Measurements from ENCODE around the gene TOM1L2. TPM values are rescaled to one million over a fixed set of nuclear protein-coding genes. Genes with fewer than 3 reads are reported as not detected.
"Not testable (repeated sequence)": the region's sequence is repeated elsewhere in the genome, so short reads cannot be mapped to it uniquely, and the experiment has no call there.

Gene TOM1L2
- total RNA-seq, 1 donor from 2014 or later = 261 TPM

GRCh38 chr17:17952691-17953090 lies 19.5 kb downstream of the TOM1L2 start:
- no peak for DNase-seq (ENCODE audit: low spot score)
- intact Hi-C loops (cut with DNase I) = no loop called here

GRCh38 chr17:17951524-17951923 lies 20.7 kb downstream of the TOM1L2 start:
- no peak for DNase-seq (ENCODE audit: low spot score)
- intact Hi-C loops (cut with DNase I) = no loop called here

- intact Hi-C loops (cut with DNase I) = no loop called here
Measured at GRCh38 chr17:17950806-17951205, 21.4 kb downstream of the TOM1L2 start.

GRCh38 chr17:17950347-17950746 lies 21.9 kb downstream of the TOM1L2 start:
- intact Hi-C loops (cut with DNase I) = no loop called here
- DNase-seq (ENCODE audit: low spot score) = no peak

More at GRCh38 chr17:17950806-17951205, 21.4 kb downstream of the TOM1L2 start:
- no peak for DNase-seq (ENCODE audit: low spot score)

- no peak for DNase-seq (ENCODE audit: low spot score)
- intact Hi-C loops (cut with DNase I) = no loop called here
Measured at GRCh38 chr17:17947966-17948365, 24.2 kb downstream of the TOM1L2 start.

GRCh38 chr17:17947309-17947708 lies 24.9 kb downstream of the TOM1L2 start:
- intact Hi-C loops (cut with DNase I) = no loop called here
- no peak for DNase-seq (ENCODE audit: low spot score)

- intact Hi-C loops (cut with DNase I) = no loop called here
- no peak for DNase-seq (ENCODE audit: low spot score)
Measured at GRCh38 chr17:17946093-17946492, 26.1 kb downstream of the TOM1L2 start.

- intact Hi-C loops (cut with DNase I) = no loop called here
Measured at GRCh38 chr17:17944743-17945142, 27.5 kb downstream of the TOM1L2 start.

GRCh38 chr17:17944242-17944641 lies 28.0 kb downstream of the TOM1L2 start:
- intact Hi-C loops (cut with DNase I) = no loop called here

More at GRCh38 chr17:17944743-17945142, 27.5 kb downstream of the TOM1L2 start:
- no peak for DNase-seq (ENCODE audit: low spot score)

GRCh38 chr17:17943281-17943984 lies 28.8 kb downstream of the TOM1L2 start:
- DNase-seq (ENCODE audit: low spot score) = no peak
- intact Hi-C loops (cut with DNase I) = no loop called here

More at GRCh38 chr17:17944242-17944641, 28.0 kb downstream of the TOM1L2 start:
- no peak for DNase-seq (ENCODE audit: low spot score)

GRCh38 chr17:17942846-17943245 lies 29.4 kb downstream of the TOM1L2 start:
- intact Hi-C loops (cut with DNase I) = no loop called here

GRCh38 chr17:17941015-17941414 lies 31.2 kb downstream of the TOM1L2 start:
- no peak for DNase-seq (ENCODE audit: low spot score)
- intact Hi-C loops (cut with DNase I) = no loop called here

More at GRCh38 chr17:17942846-17943245, 29.4 kb downstream of the TOM1L2 start:
- DNase-seq (ENCODE audit: low spot score) = no peak

GRCh38 chr17:17940441-17940911 lies 31.7 kb downstream of the TOM1L2 start:
- intact Hi-C loops (cut with DNase I) = no loop called here
- no peak for DNase-seq (ENCODE audit: low spot score)

GRCh38 chr17:17939941-17940340 lies 32.3 kb downstream of the TOM1L2 start:
- intact Hi-C loops (cut with DNase I); DNase-seq (ENCODE audit: low spot score): not testable (repeated sequence)

- intact Hi-C loops (cut with DNase I) = no loop called here
- no peak for DNase-seq (ENCODE audit: low spot score)
Measured at GRCh38 chr17:17938388-17939107, 33.7 kb downstream of the TOM1L2 start.

- intact Hi-C loops (cut with DNase I) = no loop called here
- no peak for DNase-seq (ENCODE audit: low spot score)
Measured at GRCh38 chr17:17937958-17938357, 34.2 kb downstream of the TOM1L2 start.

- DNase-seq (ENCODE audit: low spot score) = no peak
- intact Hi-C loops (cut with DNase I) = no loop called here
Measured at GRCh38 chr17:17937201-17937853, 34.9 kb downstream of the TOM1L2 start.

- intact Hi-C loops (cut with DNase I) = no loop called here
- no peak for DNase-seq (ENCODE audit: low spot score)
Measured at GRCh38 chr17:17935321-17936271, 36.6 kb downstream of the TOM1L2 start.

- intact Hi-C loops (cut with DNase I) = no loop called here
- DNase-seq (ENCODE audit: low spot score) = no peak
Measured at GRCh38 chr17:17934806-17935205, 37.4 kb downstream of the TOM1L2 start.
